Natural killer cell treated with Interleukin-12 subunit alpha and Interleukin-12 subunit beta and Interleukin-15 and Interleukin-18, amount 100 ng/mL, for 72 hours (primary cell): ENCODE data around the gene NDUFA7. TPM values are rescaled to one million over a fixed set of nuclear protein-coding genes. Genes with fewer than 3 reads are reported as not detected.

Source experiments
- ATAC-seq, 2 donors: fragments of 150-1000 bp; cut with Tn5 transposase in 1 of 2; sonication (Bioruptor Pico), chemical (Tn5 transposase) in 1 of 2; 2 replicates each; pipeline ENCODE4 v1.10.0; 2021
- DNase-seq: peaks from one replicate; pipeline ENCODE4 v3.0.0; 2022; ENCODE audit warnings: low spot score
- H3K27ac Mint-ChIP-seq, 2 donors: 1 replicate in 1 of 2; 2 replicates in 1 of 2; pipeline ENCODE4 v1.8.0; 2022; ENCODE audit warnings: mixed read lengths in 2 of 2, mild to moderate bottlenecking in 1 of 2, moderate library complexity in 1 of 2
- H3K27me3 Mint-ChIP-seq, 2 donors: 1 replicate in 1 of 2; 2 replicates in 1 of 2; pipeline ENCODE4 v1.8.0; 2022; ENCODE audit warnings: mixed read lengths in 2 of 2
- H3K36me3 Mint-ChIP-seq: one replicate; pipeline ENCODE4 v1.8.0; 2022; ENCODE audit warnings: mixed read lengths
- H3K4me1 Mint-ChIP-seq, 2 donors: 1 replicate in 1 of 2; 2 replicates in 1 of 2; pipeline ENCODE4 v1.8.0; 2022; ENCODE audit warnings: low read depth in 2 of 2, mixed read lengths in 2 of 2, mild to moderate bottlenecking in 1 of 2
- H3K4me3 Mint-ChIP-seq: one replicate; pipeline ENCODE4 v1.8.0; 2022; ENCODE audit warnings: mixed read lengths
- H3K9me3 Mint-ChIP-seq: 2 replicates; pipeline ENCODE4 v1.8.0; 2022; ENCODE audit warnings: mixed read lengths
- total RNA-seq, 2 donors: library from RNA; stranded (reverse); gene quantifications; one replicate each; pipeline ENCODE4 v1.2.3, GENCODE V29; 2022

The NDUFA7 gene
- 10 to 100 TPM; 31.2 to 42.2 TPM for total RNA-seq

GRCh38 chr19:8321067-8321985, at the start of gene NDUFA7, which contains the start of gene RPS28:
Gene NDUFA7, minus strand, starts transcription at chr19:8321375. Its CDS starts 17 bp downstream, at chr19:8321358.
Gene RPS28, plus strand, starts transcription at chr19:8321496. Its CDS starts 35 bp downstream, at chr19:8321531.
- Mint-ChIP-seq H3K9me3 (no peaks in the 10 kb centered on the region), H3K27me3 (no peaks in the 10 kb centered on the region), H3K27ac (peak within 1 kb of the TSS; percentile 96 to 99), H3K36me3 (peaks cover 5% of the 10 kb centered on the region), H3K4me3 (peak within 1 kb of the TSS; percentile 100), H3K4me1 (peaks cover 19 to 25% of the 10 kb centered on the region in 2 donors)
- DNase-seq: peak; percentile 98
- peak; percentile 97 to 99 for ATAC-seq

GRCh38 chr19:8370176-8371010, 49.2 kb upstream of the NDUFA7 start:
- H3K27ac Mint-ChIP-seq: no peak overlapping the region
- no peak overlapping the region for H3K4me3 Mint-ChIP-seq
- H3K27me3 Mint-ChIP-seq: peaks cover 11 to 12% of the 10 kb centered on the region in 2 donors
- DNase-seq (no peak), ATAC-seq (no peak)
- H3K36me3 Mint-ChIP-seq: no peaks in the 10 kb centered on the region
- H3K4me1 Mint-ChIP-seq: peaks cover 0 to 7% of the 10 kb centered on the region in 2 donors
- H3K9me3 Mint-ChIP-seq: no peaks in the 10 kb centered on the region

GRCh38 chr19:8367327-8368001, 46.3 kb upstream of the NDUFA7 start:
- peaks cover 8 to 17% of the 10 kb centered on the region in 2 donors for H3K4me1 Mint-ChIP-seq
- no peaks in the 10 kb centered on the region for H3K36me3 Mint-ChIP-seq
- ATAC-seq (no peak), DNase-seq (no peak)
- no peaks in the 10 kb centered on the region for H3K9me3 Mint-ChIP-seq
- peaks cover 15 to 22% of the 10 kb centered on the region in 2 donors for H3K27me3 Mint-ChIP-seq
- no peak overlapping the region for H3K27ac Mint-ChIP-seq
- no peak overlapping the region for H3K4me3 Mint-ChIP-seq

- Mint-ChIP-seq H3K27me3 (peaks cover 15 to 22% of the 10 kb centered on the region in 2 donors), H3K9me3 (no peaks in the 10 kb centered on the region), H3K27ac (no peak overlapping the region), H3K36me3 (no peaks in the 10 kb centered on the region), H3K4me1 (peaks cover 8 to 17% of the 10 kb centered on the region in 2 donors), H3K4me3 (no peak overlapping the region)
- DNase-seq (no peak), ATAC-seq (no peak)
These were observed 45.8 kb upstream of the NDUFA7 start for GRCh38 chr19:8366961-8367326.

- Mint-ChIP-seq H3K4me3 (no peak overlapping the region), H3K9me3 (no peaks in the 10 kb centered on the region), H3K27ac (no peak overlapping the region), H3K27me3 (peaks cover 18 to 22% of the 10 kb centered on the region in 2 donors), H3K36me3 (no peaks in the 10 kb centered on the region), H3K4me1 (peaks cover 8 to 20% of the 10 kb centered on the region in 2 donors)
- DNase-seq (no peak), ATAC-seq (no peak)
These were observed 45.0 kb upstream of the NDUFA7 start for GRCh38 chr19:8366121-8366581.

- Mint-ChIP-seq H3K36me3 (no peaks in the 10 kb centered on the region), H3K9me3 (no peaks in the 10 kb centered on the region), H3K27me3 (peaks cover 18 to 22% of the 10 kb centered on the region in 2 donors), H3K4me1 (peaks cover 8 to 20% of the 10 kb centered on the region in 2 donors), H3K27ac (peak within 1 kb of the TSS in 1 of 2 donors; percentile 80), H3K4me3 (peak within 1 kb of the TSS; percentile 87)
- DNase-seq: peak; percentile 82
- ATAC-seq: peak; percentile 78 to 90
These were observed 42.9 kb upstream of the NDUFA7 start, which contains the start of gene ANGPTL4 for GRCh38 chr19:8363803-8364771. Gene ANGPTL4, plus strand, starts transcription at chr19:8364155. Its CDS starts 167 bp downstream, at chr19:8364322.

GRCh38 chr19:8361921-8362793, 41.0 kb upstream of the NDUFA7 start:
- H3K4me1 Mint-ChIP-seq: peaks cover 8 to 16% of the 10 kb centered on the region in 2 donors
- no peak overlapping the region for H3K4me3 Mint-ChIP-seq
- no peaks in the 10 kb centered on the region for H3K9me3 Mint-ChIP-seq
- H3K27me3 Mint-ChIP-seq: peaks cover 15 to 16% of the 10 kb centered on the region in 2 donors
- ATAC-seq: no peak
- no peak overlapping the region for H3K27ac Mint-ChIP-seq
- no peaks in the 10 kb centered on the region for H3K36me3 Mint-ChIP-seq
- DNase-seq: peak; percentile 49

GRCh38 chr19:8360196-8360595, 39.0 kb upstream of the NDUFA7 start:
- Mint-ChIP-seq H3K4me1 (peaks cover 17 to 21% of the 10 kb centered on the region in 2 donors), H3K9me3 (no peaks in the 10 kb centered on the region), H3K27ac (no peak overlapping the region), H3K36me3 (no peaks in the 10 kb centered on the region), H3K4me3 (no peak overlapping the region), H3K27me3 (peaks cover 7 to 8% of the 10 kb centered on the region in 2 donors)
- ATAC-seq (no peak), DNase-seq (no peak)

- Mint-ChIP-seq H3K36me3 (no peaks in the 10 kb centered on the region), H3K27me3 (peaks cover 8% of the 10 kb centered on the region in 2 donors), H3K4me3 (no peak overlapping the region), H3K9me3 (no peaks in the 10 kb centered on the region), H3K4me1 (peaks cover 17 to 19% of the 10 kb centered on the region in 2 donors), H3K27ac (no peak overlapping the region)
- ATAC-seq: no peak
- DNase-seq: no peak
These were observed 37.8 kb upstream of the NDUFA7 start for GRCh38 chr19:8358948-8359347.

GRCh38 chr19:8357007-8357521, 35.9 kb upstream of the NDUFA7 start:
- Mint-ChIP-seq H3K4me3 (no peak overlapping the region), H3K9me3 (no peaks in the 10 kb centered on the region), H3K27ac (no peak overlapping the region), H3K27me3 (peaks cover 4 to 9% of the 10 kb centered on the region in 2 donors), H3K36me3 (no peaks in the 10 kb centered on the region), H3K4me1 (peaks cover 9 to 14% of the 10 kb centered on the region in 2 donors)
- ATAC-seq (no peak), DNase-seq (no peak)

- Mint-ChIP-seq H3K4me3 (no peak overlapping the region), H3K9me3 (no peaks in the 10 kb centered on the region), H3K27ac (peak overlapping the region; percentile 5 to 25), H3K27me3 (peaks cover 14% of the 10 kb centered on the region in 2 donors), H3K4me1 (peaks cover 9 to 11% of the 10 kb centered on the region in 2 donors), H3K36me3 (no peaks in the 10 kb centered on the region)
- ATAC-seq (peak; percentile 82 to 86), DNase-seq (no peak)
These were observed 34.6 kb upstream of the NDUFA7 start for GRCh38 chr19:8355631-8356402.
